SKM-1 treated with dmso at 0.1 percent for 144 hours (cell line): ENCODE data around the gene GNL1.

Source experiments
- DNase-seq: peaks from one replicate; lab custom pipeline; 2025; ENCODE audit not compliant: unreplicated experiment; lab: John Stamatoyannopoulos, UW

GNL1 gene

DNA sequence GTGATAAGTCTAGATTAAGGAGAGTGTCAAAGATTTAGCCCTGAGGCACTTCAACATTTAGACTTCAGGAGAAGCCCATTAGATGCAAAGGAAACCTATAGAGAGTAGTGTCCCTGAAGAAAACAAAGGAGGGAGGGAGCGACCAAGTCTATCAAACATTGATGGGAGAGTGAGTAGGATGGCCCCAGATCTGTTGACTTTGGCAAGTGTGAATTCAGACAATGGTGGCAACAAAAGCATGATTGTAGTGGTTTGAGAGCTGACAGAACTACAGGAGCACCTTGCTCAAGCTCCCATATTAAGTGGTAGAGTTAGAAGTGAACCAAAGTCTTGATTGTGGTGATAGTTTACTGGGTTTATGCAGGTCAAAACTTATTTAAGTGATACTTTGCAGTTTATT, 14.0 kb upstream of the GNL1 start:
- DNase-seq: no peak

DNA sequence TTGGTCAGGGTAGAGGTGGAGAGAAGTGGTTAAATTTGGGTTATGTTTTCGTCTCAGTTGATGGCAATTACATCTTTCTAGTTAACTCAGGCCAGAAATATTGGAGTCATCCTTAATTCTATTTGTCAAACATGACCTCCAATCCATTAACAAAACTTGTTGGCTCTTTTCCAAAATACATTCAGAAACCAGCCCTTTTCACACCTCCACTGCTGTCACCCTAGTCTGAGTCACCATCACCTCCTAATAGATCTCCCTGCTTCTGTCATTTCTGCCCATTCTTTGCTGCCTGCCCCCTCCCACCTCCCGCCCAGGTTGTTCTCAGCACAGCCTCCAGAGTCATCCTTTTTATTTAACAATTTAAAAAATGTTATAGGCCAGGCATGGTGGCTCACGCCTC, 12.0 kb upstream of the GNL1 start:
- DNase-seq: no peak

DNA sequence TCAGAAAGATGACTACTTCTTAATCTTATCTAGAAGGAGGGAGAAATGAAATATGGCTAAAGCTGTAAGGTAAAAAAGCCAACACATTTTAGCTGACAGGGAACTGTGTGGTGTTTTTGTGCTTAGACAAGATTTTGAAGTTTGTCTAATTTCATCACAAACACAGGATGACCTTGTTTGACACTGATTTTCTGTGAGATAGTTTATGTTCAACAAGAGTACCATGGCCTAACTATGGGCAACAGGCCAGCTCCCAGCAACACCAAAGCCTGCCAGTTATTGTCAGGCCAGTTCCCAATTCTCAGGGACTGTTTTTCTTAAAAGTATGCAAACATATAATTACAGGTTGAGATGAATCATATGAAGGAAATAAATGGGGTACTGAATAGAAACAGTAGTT, 9.5 kb upstream of the GNL1 start:
- no peak for DNase-seq

DNA sequence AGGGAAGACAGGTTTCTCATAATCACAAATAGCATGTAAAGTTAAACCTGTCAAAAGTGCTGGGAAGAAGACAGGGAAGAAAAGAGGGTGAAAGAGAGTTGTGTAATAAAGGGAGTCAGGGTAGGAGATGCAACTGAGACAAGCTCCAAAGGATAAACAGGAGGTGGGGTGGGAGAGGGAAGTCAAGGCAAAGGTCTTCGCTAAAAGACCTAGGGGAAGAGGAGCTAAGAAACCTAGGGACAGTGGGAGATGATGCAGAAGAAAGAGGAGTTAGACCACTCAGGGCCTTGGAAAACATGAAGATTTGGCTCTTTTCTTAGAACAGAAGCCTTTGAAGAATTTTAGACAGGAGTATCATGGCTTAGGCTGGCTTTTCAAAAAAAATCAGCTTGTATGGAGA, 7.8 kb upstream of the GNL1 start:
- DNase-seq: no peak

DNA sequence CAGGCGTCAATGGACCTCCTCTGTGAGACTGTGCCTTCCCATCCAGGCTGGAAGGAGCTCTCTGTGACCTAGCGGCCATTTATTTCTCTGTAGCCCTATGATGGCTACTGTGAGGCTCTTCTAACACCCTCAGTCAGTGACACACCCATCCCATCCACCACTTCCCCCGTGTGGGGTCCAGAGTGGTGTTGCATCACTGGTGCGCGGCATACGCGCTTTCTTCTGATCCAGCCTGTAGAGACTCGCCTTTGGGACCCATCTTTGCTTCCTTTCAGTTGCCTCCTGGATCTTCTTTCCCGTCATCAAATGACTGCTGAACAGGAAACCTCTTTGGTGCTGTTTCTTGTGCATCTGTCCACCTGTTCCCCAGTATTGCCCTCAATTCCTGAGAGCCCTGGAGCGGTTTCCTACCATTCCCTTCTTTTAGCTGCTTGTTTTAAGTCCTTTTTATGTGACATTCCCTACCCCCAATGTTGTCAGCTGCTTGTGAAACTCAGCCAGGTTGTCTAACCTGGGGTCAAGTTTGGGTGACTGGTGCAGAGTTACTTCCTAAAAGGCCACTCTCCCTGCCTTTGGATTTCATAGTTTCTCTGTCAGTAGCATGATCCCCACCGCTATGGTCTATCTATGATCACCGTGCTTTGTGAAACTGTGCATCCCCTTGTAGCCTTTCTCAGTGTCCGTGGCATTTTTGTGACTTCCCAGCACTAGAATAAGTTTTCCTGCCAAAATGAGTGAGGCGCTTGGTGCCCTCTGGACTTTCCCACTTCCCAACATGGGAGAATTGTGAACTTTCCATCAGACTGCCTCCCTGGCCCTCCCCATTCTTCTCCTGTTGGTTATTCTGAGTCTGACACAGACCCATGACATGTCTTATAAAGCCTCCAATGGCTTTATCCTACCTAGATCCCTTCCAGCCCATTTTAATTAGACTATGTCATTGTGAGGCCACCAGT, 6.5 kb upstream of the GNL1 start:
- no peak for DNase-seq

DNA sequence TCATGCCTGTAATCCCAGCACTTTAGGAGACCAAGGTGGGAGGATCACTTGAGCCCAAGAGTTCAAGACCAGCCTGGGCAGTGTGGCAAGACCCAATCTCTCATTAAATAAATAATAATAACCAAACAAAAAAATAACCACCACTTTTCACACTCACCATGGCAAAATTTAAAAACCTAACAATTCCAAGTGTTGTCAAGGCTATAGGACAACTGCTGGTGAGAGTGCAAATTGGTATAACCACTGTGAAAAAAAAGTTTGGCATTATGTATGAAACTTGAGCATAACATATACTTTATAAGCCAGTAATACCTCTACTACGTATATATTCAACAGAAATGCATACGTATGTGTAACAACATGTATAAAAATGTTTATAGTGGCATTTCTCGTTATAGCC, 4.6 kb upstream of the GNL1 start:
- DNase-seq: no peak

DNA sequence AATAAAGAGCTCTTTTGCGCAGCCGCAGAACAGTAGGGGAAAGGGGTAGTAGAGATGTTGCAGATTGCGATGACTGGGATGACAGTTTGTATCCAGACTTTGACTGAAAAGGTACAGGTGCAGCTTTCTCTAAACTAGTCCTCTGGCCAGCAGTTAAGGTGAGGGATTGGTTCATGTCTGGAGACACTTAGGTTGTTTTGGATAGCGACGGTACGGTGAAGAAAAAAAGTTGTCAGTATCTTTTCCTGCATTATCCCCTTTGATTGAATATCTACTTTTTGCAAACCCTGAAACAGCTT, 1.3 kb upstream of the GNL1 start:
- peak; percentile 58 for DNase-seq

DNA sequence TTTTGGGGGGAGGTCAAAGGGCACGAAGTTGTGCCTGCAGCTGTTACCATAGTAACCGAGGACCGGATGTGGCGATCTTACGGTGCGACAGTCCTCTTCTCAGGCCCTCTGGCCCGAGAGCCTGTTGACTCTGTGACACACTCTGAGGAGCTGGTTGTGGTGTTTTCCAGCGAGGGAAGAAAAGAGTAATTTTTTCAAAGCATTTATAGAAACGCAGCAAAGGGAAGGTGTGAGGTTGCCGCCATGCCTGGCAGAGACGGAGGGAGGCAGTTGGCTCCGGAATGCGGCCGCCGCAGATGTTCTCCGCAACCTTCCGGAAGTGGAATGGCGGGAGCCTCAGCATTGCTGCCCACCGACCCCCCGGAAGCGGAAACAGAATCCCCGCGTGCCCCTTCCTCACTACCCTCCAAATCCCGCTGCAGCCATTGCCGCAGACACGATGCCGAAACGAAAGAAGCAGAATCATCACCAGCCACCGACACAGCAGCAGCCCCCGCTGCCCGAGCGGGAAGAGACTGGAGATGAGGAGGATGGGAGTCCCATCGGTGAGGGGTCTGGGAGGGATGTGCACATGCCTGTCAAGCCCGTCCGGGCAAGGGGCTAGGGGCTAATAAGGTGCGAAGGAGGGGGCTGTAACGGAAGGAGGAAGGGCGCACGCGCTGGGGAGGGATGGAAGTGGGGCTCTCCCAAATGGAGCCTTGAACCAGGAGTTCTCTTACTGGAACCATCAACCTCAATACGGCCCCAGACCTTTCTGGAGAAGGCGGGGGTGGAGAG, 805 bp upstream of the GNL1 start, which contains the start of gene PRR3:
PRR3 (plus strand) TSS at position 390 of the 777 bp plus-strand sequence; CDS start at position 440, 50 bp downstream.
- DNase-seq: peak; percentile 87

DNA sequence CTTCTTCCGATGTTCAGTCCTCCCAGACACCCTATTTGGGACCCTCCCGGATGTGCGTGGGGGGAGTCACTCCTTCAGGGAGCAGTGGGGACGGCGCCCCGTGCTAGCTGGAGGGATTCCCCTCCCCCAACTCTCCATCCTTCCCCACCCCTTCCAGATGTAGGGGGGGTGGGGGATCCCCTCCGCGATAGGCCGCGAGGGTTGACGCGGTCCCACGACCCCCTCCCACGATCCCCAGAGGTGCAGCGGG, 548 bp downstream of the GNL1 start:
- no peak for DNase-seq

DNA sequence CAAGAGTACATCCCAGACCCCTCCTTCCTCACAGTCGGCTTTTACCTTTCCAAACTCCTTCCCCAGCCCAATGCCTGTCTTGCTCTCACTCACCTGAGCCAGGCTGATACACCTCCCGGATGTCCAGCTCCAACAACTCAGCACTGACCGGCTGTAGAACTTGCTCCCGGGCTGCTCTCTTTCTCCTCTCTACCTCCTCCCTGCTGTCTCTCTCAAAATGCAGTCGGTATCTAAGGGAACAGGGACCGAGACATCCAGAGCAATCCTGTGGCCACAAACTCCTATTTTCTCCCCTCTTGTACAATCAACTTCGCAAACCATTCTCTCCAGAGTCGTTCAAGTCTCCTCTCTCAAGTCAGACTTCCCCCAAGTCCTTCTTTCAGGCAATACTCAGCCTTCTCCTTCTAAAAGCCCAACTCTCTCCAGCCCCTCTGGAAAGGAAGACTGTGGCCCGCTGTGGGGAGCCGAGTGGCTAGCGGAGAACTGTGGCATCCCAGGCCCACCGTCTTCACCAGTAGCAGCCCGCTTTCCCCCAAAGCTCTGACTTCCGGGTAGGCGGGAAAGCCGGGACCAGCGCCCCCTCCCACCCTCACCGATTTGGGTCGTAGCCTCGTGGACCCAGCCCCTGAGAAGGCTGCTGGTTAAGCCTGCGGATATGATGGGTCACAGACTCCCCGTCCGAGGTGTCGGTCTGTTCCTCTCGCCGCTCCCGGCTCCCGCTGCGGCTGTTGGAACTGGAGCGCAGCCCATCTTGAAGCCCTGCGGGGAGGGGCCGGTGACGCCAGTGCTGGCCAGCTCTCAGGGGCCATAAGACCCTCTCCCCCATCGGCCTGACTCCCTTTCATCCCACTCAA, 1.1 kb downstream of the GNL1 start:
- DNase-seq: no peak

DNA sequence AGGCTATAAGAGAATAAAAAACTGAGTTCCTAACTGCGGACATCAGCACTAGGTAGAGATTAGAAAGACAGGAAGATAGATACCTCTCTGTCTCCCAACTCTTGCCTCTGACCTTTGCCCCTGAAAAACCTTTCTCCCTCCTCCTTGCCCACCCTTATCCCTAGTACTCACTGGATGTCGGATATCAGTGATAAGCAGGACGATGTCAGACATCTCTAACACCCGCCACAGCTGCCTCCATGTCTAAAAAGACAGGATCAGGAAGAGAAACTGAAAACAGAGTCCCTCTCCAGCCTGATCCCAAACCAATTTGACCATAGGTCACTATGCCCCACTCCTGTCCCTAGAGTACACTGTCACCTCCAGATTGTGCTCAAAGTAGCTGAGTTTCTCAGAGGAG, 1.9 kb downstream of the GNL1 start:
- DNase-seq: no peak

DNA sequence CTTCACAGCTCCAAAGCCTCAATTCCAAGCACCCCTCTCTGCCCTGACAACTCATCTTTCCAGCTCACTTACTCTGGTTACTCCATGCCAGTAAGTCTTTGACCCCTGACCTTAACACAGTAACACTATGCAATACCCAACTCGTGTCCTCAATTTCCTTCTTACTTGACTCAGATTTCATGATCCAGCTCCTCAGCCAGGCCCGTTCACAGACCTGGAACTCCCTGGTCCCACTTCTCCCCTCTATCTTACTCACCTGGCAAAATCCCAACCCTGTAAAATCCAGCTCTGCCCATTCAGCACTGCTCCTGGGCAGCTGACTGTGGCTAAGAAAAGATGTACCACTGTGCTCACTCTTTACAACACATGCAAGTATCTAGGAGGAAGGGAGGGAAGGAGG, 7.9 kb downstream of the GNL1 start:
- no peak for DNase-seq

DNA sequence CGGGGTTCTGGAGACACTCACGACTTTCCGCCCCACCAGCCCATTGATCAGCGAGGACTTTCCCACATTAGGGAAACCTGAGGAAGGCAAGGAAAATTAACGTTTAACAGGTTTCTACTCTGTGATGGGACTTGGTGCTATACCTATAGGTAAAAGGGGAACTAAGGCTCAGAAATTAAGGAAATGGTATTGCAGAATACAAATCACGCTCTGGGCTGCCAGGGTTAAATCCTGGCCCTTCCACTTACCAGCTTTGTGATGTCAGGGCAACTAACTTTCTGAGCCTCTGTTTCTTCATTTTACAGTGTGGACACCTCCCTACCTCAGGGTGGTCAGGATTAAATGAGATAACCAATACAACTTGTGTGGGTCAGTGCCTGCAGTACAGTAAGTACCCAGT, 8.8 kb downstream of the GNL1 start:
- peak; percentile 44 for DNase-seq

DNA sequence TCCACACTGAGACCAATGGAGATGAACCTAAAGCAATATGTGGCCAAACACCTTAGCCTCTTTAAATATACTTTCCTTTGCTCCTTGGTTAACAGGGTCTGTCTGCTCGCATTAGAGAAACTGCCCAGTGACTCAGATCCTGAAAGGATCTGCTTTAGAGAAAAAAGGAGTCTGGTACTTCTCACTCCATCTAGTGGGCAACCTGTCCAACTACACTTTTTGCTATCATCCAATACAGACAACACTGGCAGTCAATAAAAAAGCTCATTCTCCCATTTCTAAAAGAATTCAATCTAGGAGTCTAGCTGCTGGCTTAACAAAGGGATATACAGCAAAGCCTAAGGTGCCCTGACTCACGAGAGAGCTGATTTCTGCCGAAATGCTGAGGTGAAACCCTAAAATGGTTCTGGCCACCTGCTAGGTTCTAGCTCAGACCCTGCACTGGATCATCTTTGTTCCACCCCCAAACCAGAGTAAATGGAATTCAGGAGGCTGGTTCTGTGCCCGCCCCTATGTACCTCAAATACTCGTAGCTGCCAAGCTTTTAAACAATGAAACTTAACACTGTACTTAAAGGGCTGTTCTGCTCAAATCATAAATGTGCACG, 11.5 kb downstream of the GNL1 start:
- peak; percentile 64 for DNase-seq

DNA sequence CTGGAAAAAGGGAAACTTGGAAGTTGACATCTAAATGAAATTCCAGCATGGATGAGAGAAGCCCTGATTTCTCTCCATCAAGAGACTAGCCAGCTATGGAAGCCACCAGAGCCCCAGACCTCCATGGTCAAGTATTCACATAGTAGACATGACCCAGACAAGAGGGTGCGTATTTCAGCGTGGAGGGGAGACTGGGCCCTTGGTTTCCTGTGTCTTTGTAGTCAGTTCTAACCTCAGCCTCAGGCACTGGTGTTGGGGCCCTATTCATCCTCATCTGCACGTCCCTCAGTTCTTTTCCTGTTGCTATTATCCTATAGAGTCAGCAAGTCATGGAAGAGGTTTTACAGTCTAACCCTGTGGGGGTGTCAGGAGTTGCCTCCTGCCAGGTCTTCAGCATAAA, 12.5 kb downstream of the GNL1 start:
- DNase-seq: no peak

DNA sequence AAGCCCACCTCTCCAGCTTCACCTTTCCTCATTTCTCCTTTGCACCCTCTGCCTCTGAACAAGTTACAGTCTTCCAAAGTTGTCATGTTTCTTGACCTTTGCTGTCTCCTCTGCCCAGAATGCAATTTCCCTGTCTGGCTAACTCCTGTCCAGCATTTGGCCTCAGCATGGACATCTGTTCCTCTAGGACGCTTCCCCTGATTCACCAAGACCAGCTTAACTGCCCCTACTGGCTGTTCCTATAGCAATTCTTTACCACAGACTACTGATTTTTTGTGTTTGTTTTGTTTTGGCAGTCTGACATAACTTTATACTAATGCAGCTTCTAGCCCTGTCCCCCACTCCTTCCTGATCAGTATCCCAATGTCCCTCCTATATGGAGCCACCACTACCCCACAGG, 13.4 kb downstream of the GNL1 start:
- DNase-seq: no peak

DNA sequence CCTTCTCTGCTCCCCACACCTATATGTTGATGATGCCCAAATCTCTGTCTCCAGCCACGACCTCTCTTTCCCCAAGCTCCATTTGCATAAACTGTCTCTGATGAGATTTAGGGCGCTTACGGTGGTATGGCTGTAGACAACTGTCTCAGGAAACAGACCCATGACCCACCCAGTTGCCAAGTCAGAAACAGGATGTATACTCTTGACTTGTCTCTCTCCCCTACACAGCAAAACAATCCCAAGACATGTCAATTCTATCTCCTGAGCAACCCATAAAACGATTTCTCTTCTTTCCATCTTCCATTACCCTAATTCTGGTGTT, 13.9 kb downstream of the GNL1 start:
- no peak for DNase-seq

DNA sequence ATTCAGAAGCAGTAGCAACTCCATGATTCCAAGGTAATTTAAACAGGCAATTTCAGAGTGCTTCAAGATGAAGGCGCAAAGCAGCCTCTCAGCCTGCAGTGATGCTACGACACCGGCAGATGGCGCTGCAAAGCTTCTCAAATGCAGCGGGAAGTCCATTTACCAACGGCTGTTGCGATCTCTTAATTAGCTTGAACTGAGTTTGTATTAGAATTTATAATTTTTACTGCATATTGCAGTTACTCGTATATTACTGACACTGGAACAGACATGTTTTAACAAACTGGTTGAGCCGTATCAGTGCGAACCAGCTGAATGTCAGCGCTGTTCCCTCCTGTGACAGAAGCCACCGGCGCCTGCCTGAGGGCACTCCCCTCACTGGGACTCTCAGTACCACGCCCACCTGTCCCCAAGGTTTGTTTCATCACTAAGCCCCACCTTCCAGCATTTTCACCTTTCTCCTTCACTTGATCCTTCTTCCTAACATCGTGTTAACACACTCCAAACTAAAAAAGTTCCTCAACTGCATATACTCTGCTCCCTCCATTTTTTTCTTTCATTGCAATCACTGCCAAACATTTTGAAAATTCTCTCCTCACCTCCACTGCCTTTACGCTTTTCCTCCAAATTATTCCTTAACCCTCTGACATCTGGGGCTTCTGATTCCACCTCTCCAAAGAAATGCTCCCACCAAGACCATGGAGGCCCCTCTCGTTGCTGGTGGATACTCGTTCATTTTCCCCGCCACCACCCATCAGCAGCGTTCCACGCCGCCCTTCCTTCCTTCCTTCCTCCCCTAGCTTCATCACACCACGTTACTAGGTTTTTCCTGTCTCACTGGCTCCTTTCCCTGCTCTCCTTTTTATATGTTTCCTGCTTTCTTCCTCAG, 14.5 kb downstream of the GNL1 start:
- peak; percentile 70 for DNase-seq

DNA sequence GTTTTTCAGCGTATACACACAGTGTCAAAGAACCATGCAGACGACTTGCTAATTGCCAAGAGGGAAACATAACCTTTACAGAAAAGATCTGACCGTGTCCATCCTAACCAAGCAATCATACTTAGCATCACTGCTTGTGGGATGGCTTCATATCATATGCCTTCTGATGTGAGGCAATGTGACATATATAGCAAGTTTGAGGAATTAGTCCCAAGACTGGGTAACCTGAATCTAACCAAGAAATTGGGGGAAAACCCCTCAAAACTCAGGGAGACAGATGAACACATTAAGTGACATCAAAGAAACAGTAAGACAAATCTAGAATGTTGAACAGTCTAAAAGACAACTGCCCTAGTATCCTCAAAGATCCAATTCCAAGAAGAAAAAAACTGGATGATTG, 18.4 kb downstream of the GNL1 start:
- DNase-seq: no peak

DNA sequence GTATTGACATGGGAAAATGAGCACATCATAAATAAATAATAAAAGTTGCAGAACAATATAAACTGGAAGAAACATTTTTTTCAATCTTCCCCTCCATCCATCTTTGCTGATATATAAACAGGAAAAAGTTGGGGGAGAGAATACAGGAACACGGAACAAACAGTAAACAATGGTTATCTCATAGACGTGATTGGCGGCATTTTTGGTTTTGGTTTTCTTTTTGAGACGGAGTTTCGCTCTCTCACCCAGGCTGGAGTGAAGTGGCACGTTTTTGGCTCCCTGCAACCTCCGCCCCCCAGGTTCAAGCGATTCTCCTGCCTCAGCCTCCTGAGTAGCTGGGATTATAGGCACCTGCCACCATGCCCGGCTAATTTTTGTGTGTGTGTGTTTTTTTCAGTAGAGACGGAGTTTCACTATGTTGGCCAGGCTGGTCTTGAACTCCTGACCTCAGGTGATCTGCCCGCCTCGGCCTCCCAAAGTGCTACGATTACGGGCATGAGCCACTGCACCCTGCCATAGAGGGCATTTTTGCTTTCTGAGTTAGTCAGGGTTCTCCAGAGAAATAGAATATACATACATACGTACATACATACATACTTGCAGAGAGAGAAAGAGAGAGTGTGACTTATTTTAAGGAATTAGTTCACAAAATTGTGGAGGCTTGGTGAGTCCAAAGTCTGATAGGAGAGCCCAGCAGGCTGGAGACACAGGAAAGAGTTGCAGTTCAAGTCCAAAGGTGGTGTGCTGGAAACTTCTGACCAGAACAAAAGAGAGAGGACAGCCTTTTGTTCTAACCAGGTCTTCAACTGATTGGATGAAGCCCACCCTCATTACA, 22.6 kb downstream of the GNL1 start:
- no peak for DNase-seq
